Ectodermal cell (in vitro differentiated cells): ENCODE data around the gene ANKS4B.
"Not testable (repeated sequence)": the region's sequence is repeated elsewhere in the genome, so short reads cannot be mapped to it uniquely, and the experiment has no call there.

Experiments used
- H3K27ac ChIP-seq: 2 replicates; pipeline ENCODE4 v1.7.0; 2013; ENCODE audit warnings: mild to moderate bottlenecking, low read depth, low read length; ENCODE audit not compliant: insufficient read depth, poor library complexity, severe bottlenecking
- H3K27me3 ChIP-seq: 2 replicates; pipeline ENCODE4 v1.7.0; 2013; ENCODE audit warnings: mild to moderate bottlenecking, low read length; ENCODE audit not compliant: insufficient read depth, control insufficient read depth, poor library complexity, severe bottlenecking
- H3K36me3 ChIP-seq: one replicate; pipeline ENCODE4 v1.7.0; 2013; ENCODE audit warnings: low read length; ENCODE audit not compliant: control insufficient read depth, insufficient read depth
- H3K4me1 ChIP-seq: one replicate; pipeline ENCODE4 v1.7.0; 2013; ENCODE audit warnings: low read length; ENCODE audit not compliant: control insufficient read depth, insufficient read depth
- H3K4me3 ChIP-seq: 2 replicates; pipeline ENCODE4 v1.7.0; 2013; ENCODE audit warnings: low read depth, low read length, control low read depth; ENCODE audit not compliant: insufficient read depth
- H3K9me3 ChIP-seq: 2 replicates; pipeline ENCODE4 v1.7.0; 2013; ENCODE audit warnings: mild to moderate bottlenecking, low read length, moderate library complexity; ENCODE audit not compliant: control insufficient read depth
- WGBS, 2 experiments: methylation state at CpG; one replicate each; pipeline ENCODE4 v1.1.7; 2013; ENCODE audit warnings: missing lambda C conversion rate in 2 of 2; 5-methylcytosine and 5-hydroxymethylcytosine counted together

Gene ANKS4B

GRCh38 chr16:21235199-21235585 is 1.7 kb downstream of the ANKS4B start:
- H3K27me3 ChIP-seq, result no peaks in the 10 kb centered on the region
- H3K36me3 ChIP-seq, result no peaks in the 10 kb centered on the region
- no peak overlapping the region for H3K27ac ChIP-seq
- no peak overlapping the region for H3K4me3 ChIP-seq
- 92 to 93% methylated on average over 3 of the region's 3 CpGs for WGBS, 2 experiments
- no peaks in the 10 kb centered on the region for H3K9me3 ChIP-seq
- H3K4me1 ChIP-seq, result no peaks in the 10 kb centered on the region

GRCh38 chr16:21236831-21237230 is 3.3 kb downstream of the ANKS4B start:
- Histone ChIP-seq H3K27ac (no peak overlapping the region), H3K4me3 (no peak overlapping the region), H3K27me3 (no peaks in the 10 kb centered on the region), H3K36me3 (no peaks in the 10 kb centered on the region), H3K4me1 (no peaks in the 10 kb centered on the region), H3K9me3 (no peaks in the 10 kb centered on the region)
- 74 to 84% methylated on average over 5 of the region's 5 CpGs for WGBS, 2 experiments

GRCh38 chr16:21239646-21240045 is 6.1 kb downstream of the ANKS4B start:
- Histone ChIP-seq H3K9me3 (no peaks in the 10 kb centered on the region), H3K4me1 (no peaks in the 10 kb centered on the region), H3K27ac (no peak overlapping the region), H3K27me3 (no peaks in the 10 kb centered on the region), H3K36me3 (no peaks in the 10 kb centered on the region), H3K4me3 (no peak overlapping the region)
- 92 to 96% methylated on average over 1 to 4 of the region's 4 CpGs for WGBS, 2 experiments

- Histone ChIP-seq H3K4me1 (no peaks in the 10 kb centered on the region), H3K36me3 (no peaks in the 10 kb centered on the region), H3K9me3 (no peaks in the 10 kb centered on the region), H3K27ac (no peak overlapping the region), H3K4me3 (no peak overlapping the region), H3K27me3 (no peaks in the 10 kb centered on the region)
- WGBS, 2 experiments, result 17 to 47% methylated on average over 1 of the region's 2 CpGs
Measured at GRCh38 chr16:21242756-21243155, 9.3 kb downstream of the ANKS4B start.

GRCh38 chr16:21244518-21245215 is 11.2 kb downstream of the ANKS4B start:
- 90 to 92% methylated on average over 7 of the region's 7 CpGs for WGBS, 2 experiments
- H3K27me3 ChIP-seq, result no peaks in the 10 kb centered on the region
- H3K36me3 ChIP-seq, result no peaks in the 10 kb centered on the region
- H3K9me3 ChIP-seq, result no peaks in the 10 kb centered on the region
- H3K27ac ChIP-seq, result no peak overlapping the region
- no peaks in the 10 kb centered on the region for H3K4me1 ChIP-seq
- H3K4me3 ChIP-seq, result no peak overlapping the region

- H3K27me3 ChIP-seq, H3K4me1 ChIP-seq, H3K27ac ChIP-seq, H3K36me3 ChIP-seq, H3K4me3 ChIP-seq, H3K9me3 ChIP-seq: not testable (repeated sequence)
- 82 to 90% methylated on average over 4 of the region's 4 CpGs for WGBS, 2 experiments
Measured at GRCh38 chr16:21248179-21248578, 14.7 kb downstream of the ANKS4B start.

- H3K9me3 ChIP-seq, result no peaks in the 10 kb centered on the region
- 93 to 95% methylated on average over 15 of the region's 15 CpGs for WGBS, 2 experiments
- H3K4me1 ChIP-seq, result no peaks in the 10 kb centered on the region
- H3K27me3 ChIP-seq, result no peaks in the 10 kb centered on the region
- no peak overlapping the region for H3K27ac ChIP-seq
- H3K36me3 ChIP-seq, result no peaks in the 10 kb centered on the region
- no peak overlapping the region for H3K4me3 ChIP-seq
Measured at GRCh38 chr16:21250072-21250923, 16.8 kb downstream of the ANKS4B start.

- WGBS, 2 experiments, result 83 to 96% methylated on average over 1 to 2 of the region's 3 CpGs
- H3K4me1 ChIP-seq, result no peaks in the 10 kb centered on the region
Measured at GRCh38 chr16:21253470-21253869, 20.0 kb downstream of the ANKS4B start.

GRCh38 chr16:21256636-21257035 is 23.1 kb downstream of the ANKS4B start:
- H3K4me3 ChIP-seq, result no peak overlapping the region
- H3K4me1 ChIP-seq, result no peaks in the 10 kb centered on the region
- no peak overlapping the region for H3K27ac ChIP-seq
- H3K9me3 ChIP-seq, result no peaks in the 10 kb centered on the region
- no peaks in the 10 kb centered on the region for H3K27me3 ChIP-seq
- 100% methylated on average over 1 of the region's 2 CpGs; no CpG with 5 or more reads in 1 of the 2 experiments for WGBS, 2 experiments
- H3K36me3 ChIP-seq, result no peaks in the 10 kb centered on the region

More at GRCh38 chr16:21253470-21253869, 20.0 kb downstream of the ANKS4B start:
- Histone ChIP-seq H3K4me3 (no peak overlapping the region), H3K9me3 (no peaks in the 10 kb centered on the region), H3K27ac (no peak overlapping the region), H3K36me3 (no peaks in the 10 kb centered on the region), H3K27me3 (no peaks in the 10 kb centered on the region)

GRCh38 chr16:21257284-21257683 is 23.8 kb downstream of the ANKS4B start:
- no peak overlapping the region for H3K4me3 ChIP-seq
- H3K4me1 ChIP-seq, result no peaks in the 10 kb centered on the region
- WGBS, 2 experiments, result 90 to 92% methylated on average over 4 of the region's 4 CpGs
- no peaks in the 10 kb centered on the region for H3K9me3 ChIP-seq
- H3K27me3 ChIP-seq, result no peaks in the 10 kb centered on the region
- H3K27ac ChIP-seq, result no peak overlapping the region
- no peaks in the 10 kb centered on the region for H3K36me3 ChIP-seq
